ENCODE measurements around the gene HEXA.

The HEXA gene

DNA sequence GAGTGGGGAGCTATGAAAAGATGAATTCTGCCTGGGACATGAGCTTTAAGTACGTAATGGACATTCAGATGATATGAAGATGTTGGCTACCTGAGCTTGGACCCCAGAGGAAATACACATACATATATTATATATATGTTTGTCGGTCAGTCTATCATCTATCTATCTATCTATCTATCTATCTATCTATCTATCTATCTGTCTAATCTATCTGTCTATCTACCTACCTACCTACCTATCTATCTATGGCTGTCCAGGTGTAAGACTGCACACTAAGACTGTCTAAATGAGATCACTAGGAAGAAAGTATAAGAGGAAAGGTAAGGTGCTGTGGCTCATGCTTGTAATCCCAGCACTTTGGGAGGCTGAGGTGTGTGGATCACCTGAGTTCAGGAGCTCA is 37.7 kb downstream of the HEXA start:
- in situ Hi-C loops (cut with MboI; ENCODE audit: low sequenced_read_pairs, unreplicated experiment) = no loop called here
- TF ChIP-seq, protein P1, sequence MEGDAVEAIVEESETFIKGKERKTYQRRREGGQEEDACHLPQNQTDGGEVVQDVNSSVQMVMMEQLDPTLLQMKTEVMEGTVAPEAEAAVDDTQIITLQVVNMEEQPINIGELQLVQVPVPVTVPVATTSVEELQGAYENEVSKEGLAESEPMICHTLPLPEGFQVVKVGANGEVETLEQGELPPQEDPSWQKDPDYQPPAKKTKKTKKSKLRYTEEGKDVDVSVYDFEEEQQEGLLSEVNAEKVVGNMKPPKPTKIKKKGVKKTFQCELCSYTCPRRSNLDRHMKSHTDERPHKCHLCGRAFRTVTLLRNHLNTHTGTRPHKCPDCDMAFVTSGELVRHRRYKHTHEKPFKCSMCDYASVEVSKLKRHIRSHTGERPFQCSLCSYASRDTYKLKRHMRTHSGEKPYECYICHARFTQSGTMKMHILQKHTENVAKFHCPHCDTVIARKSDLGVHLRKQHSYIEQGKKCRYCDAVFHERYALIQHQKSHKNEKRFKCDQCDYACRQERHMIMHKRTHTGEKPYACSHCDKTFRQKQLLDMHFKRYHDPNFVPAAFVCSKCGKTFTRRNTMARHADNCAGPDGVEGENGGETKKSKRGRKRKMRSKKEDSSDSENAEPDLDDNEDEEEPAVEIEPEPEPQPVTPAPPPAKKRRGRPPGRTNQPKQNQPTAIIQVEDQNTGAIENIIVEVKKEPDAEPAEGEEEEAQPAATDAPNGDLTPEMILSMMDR (IDR thresholded peaks at IDR 0.05; ENCODE audit: borderline replicate concordance, control extremely low read depth, extremely low read depth, insufficient read depth, missing control alignments) = no peak
- no peak for DNase-seq (ENCODE audit: low spot score)

DNA sequence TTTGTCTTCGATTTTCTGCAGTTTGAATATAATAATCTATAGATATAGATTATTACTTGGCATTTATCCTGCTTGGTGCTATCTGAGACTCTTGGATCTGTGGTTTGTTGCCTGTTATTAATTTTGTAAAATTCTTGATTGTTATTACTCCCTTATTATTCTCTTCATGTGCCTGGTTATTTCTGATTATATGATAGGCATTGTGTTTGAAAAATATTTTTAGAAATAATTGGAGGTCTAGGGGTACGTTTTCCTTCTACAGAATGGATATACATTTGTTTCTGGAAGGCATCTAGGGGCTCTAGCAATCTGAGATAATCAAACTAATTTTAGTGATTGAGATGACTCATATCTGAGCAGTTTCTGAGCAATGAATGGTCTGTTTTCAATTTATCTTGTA is 41.0 kb downstream of the HEXA start:
- in situ Hi-C loops (cut with MboI; ENCODE audit: low sequenced_read_pairs, unreplicated experiment) = no loop called here
- DNase-seq (ENCODE audit: low spot score) = no peak
- TF ChIP-seq, protein P1 (IDR thresholded peaks at IDR 0.05; ENCODE audit: borderline replicate concordance, control extremely low read depth, extremely low read depth, insufficient read depth, missing control alignments) = no peak

DNA sequence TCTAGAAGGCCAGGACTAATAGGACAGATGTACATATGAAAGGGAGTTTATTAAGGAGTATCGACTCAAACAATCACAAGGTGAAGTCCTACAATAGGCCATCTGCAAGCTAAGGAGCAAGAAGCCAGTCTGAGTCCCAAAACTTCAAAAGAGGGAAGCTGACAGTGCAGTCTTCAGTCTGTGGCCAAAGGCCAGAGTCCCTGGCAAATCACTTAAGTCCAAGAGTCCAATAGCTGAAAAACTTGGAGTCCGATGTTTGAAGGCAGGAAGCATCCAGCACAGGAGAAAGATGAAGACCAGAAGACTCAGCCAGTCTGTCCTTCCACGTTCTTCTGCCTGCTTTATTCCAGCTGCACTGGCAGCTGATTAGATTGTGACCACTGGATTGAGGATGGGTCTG is 44.8 kb downstream of the HEXA start:
- in situ Hi-C loops (cut with MboI; ENCODE audit: low sequenced_read_pairs, unreplicated experiment) = no loop called here
- TF ChIP-seq, protein P1 (IDR thresholded peaks at IDR 0.05; ENCODE audit: borderline replicate concordance, control extremely low read depth, extremely low read depth, insufficient read depth, missing control alignments) = no peak
- DNase-seq (ENCODE audit: low spot score) = no peak

DNA sequence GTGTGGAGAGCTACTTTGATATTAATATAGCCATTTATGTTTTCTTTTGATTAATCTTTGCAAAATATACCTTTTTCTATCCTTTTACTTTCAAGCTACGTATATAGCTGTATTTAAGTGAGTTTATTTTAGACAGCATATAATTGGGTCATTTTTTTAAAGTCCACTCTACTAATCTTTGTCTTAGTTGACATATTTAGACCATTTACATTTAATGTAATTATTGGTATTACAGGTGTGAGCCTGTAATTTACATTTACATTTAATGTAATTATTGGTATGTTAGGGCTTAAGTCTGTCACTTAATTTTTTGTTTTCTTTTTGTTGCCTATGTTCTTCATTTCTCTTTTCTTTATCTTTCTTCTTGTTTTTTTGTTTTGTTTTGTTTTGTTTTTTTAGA is 52.1 kb downstream of the HEXA start:
- in situ Hi-C loops (cut with MboI; ENCODE audit: low sequenced_read_pairs, unreplicated experiment) = no loop called here
- TF ChIP-seq, protein P1 (IDR thresholded peaks at IDR 0.05; ENCODE audit: borderline replicate concordance, control extremely low read depth, extremely low read depth, insufficient read depth, missing control alignments) = no peak
- no peak for DNase-seq (ENCODE audit: low spot score)

DNA sequence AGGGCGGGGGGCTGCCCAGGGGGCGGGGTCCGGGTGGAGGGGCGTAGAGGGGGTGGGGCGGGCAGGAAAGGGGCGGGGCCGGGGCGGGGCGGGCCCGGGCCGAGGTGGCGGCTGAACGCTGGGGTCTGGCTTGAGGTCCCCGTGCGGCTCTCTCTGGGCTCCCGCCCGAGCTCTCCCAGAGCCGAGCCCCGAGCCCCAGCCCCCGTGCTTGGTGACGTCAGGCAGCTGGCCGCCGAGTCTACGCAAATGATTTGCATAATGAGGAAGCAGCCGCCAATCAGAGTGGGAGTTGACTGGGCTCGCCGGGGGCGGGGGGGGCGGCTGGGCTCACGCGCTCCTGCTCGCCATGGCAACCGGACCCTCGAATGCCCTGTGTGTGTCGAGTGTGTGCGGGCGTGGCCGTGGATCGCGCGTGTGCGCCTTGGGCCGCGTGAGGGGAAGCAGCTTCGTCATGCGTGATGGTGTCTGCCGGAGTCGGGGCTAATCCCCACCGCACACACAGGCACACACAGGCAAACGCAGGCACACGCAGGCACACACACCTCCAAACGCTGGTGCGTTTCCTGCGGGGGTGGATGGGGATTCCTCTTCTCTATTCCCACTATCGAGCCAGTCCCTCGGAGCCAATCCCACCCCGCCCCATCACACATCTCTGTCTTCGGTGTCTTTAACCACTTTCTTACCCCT is 55.7 kb downstream of the HEXA start, which contains the start of gene CELF6:
TSS of gene CELF6 (minus strand) at position 173 of the 687 bp plus-strand sequence. CDS start 283 bp downstream, outside the sequence.
- peak; percentile 91 for DNase-seq (ENCODE audit: low spot score)
- TF ChIP-seq, protein P1 (IDR thresholded peaks at IDR 0.05; ENCODE audit: borderline replicate concordance, control extremely low read depth, extremely low read depth, insufficient read depth, missing control alignments) = no peak
- in situ Hi-C loops (cut with MboI; ENCODE audit: low sequenced_read_pairs, unreplicated experiment) = no loop called here

DNA sequence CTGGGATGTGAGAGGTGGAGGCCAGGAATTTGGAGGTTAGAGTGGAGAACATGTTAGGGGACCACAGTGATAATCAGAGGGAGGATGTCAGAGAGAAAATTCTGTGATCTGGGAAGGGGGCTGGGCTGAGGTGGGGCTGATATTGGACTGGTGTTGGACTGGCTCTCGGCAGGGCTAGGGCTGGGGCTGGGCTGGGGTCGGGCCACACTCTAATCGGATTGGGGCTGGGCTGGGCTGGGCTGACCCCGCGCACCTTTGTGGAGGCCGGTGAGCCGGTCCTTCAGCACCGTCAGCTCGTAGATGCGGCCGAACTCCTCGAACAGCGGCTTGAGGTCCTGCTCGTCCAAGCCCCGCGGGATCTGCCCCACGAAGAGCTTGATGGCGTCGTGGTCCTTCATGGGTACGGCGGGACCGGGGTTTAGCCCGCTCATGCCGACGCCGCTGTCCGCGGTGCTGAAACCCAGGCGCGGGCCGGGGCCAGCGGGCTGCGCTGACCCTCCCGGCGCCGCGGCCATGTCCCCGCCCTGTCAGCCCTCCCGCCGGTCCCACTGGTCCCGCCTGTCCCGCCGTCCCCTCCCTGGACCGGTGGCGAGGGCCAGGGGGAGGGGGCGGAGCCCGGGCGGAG is 56.3 kb downstream of the HEXA start:
- TF ChIP-seq, protein P1 (IDR thresholded peaks at IDR 0.05; ENCODE audit: borderline replicate concordance, control extremely low read depth, extremely low read depth, insufficient read depth, missing control alignments) = no peak
- in situ Hi-C loops (cut with MboI; ENCODE audit: low sequenced_read_pairs, unreplicated experiment) = no loop called here
- peak; percentile 80 for DNase-seq (ENCODE audit: low spot score)

All from GM13976 (cell line).